ENCODE measurements around the gene SEMA6B. TPM values are rescaled to one million over a fixed set of nuclear protein-coding genes. Genes with fewer than 3 reads are reported as not detected.

Gene SEMA6B
- total and polyA plus RNA-seq, 12 donors, result 3.4 to 27.9 (median 9.4) TPM

DNA sequence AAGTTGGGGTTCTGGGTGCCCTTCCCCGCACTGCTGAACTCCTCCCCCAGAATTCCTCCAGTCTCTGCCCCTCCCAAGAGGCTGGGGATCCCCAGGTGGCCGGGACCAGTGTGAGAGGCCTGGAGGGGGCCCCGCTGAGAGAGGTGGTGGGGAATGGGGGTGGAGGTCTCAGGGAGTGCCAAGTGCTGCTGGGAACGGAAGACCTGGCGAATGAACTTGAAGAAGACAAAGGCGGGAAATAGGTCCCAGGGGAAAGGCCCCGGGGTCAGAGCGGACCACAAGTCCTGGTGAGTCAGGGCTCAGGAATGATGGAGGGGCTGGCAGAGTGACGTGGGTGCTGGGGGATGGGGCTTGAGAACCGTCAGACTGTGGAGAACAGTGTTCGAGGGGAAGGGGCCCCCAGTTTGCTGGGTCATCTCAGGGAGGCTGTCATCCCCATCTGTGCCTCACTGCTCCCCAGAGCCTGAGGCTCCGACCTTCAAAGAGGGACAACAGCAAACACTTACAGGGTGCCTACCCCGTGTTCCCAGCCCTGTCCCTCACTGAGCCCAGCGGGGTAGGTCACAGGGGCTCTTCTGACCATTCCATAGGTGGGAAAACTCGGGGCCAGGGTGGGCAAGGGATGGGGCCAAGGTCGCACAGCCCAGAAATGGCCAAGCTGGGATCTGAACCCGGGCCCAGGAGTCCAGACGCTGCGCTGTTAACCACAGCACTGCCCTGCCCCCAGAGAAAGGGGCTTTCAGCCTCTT lies 16.0 kb upstream of the SEMA6B start:
- 19 to 23% methylated on average over 19 of the region's 19 CpGs for WGBS, 2 donors
- Histone ChIP-seq H3K4me1 (peaks cover 0 to 39% (median 26%) of the 10 kb centered on the region in 9 donors), H3K36me3 (no peaks in the 10 kb centered on the region), H3K27ac (peak overlapping the region; percentile 51 to 90 (median 84)), H3K27me3 (peaks cover 3 to 59% (median 35%) of the 10 kb centered on the region in 7 donors), H3K9me3 (no peaks in the 10 kb centered on the region), H3K4me3 (peak overlapping the region in 1 of 10 donors; percentile 5)
- intact Hi-C loops (cut with DNase I), result loop anchor here in 9 of 10 donors (1.0 to 10.0 kb wide), 5 partner anchors 59 to 219 kb away; partner anchors contain the start of genes TNFAIP8L1 (in 5 of the 9) and FEM1A (in 1 of the 9)
- TF ChIP-seq, protein P1, sequence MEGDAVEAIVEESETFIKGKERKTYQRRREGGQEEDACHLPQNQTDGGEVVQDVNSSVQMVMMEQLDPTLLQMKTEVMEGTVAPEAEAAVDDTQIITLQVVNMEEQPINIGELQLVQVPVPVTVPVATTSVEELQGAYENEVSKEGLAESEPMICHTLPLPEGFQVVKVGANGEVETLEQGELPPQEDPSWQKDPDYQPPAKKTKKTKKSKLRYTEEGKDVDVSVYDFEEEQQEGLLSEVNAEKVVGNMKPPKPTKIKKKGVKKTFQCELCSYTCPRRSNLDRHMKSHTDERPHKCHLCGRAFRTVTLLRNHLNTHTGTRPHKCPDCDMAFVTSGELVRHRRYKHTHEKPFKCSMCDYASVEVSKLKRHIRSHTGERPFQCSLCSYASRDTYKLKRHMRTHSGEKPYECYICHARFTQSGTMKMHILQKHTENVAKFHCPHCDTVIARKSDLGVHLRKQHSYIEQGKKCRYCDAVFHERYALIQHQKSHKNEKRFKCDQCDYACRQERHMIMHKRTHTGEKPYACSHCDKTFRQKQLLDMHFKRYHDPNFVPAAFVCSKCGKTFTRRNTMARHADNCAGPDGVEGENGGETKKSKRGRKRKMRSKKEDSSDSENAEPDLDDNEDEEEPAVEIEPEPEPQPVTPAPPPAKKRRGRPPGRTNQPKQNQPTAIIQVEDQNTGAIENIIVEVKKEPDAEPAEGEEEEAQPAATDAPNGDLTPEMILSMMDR (IDR thresholded peaks at IDR 0.05), result no peak
- ATAC-seq (peak; percentile 76 to 92 (median 87)), DNase-seq (peak; percentile 70 to 90)

DNA sequence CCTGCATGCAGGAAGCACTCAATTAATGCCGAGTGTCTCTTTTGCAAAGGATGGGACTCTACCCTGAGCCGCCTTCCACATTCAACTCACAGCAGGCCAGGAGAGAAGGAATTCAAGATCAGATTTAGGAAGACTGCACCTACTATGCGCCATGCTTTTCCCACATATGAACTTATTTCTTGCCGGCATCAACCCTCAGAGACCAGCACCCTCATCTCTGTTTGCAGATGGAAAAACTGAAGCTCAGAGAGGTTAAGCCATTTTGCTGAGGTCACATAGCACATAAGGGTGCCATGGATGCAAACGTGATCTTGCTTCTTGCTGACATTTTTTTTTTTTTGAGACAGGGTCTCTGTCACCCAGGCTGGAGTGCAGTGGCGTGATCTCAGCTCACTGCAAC lies 14.2 kb upstream of the SEMA6B start:
- TF ChIP-seq, protein P1 (IDR thresholded peaks at IDR 0.05), result no peak
- Histone ChIP-seq H3K27ac (peak overlapping the region in 4 of 10 donors; percentile 51 to 90 (median 77)), H3K4me3 (no peak overlapping the region), H3K9me3 (no peaks in the 10 kb centered on the region), H3K4me1 (peaks cover 0 to 31% (median 26%) of the 10 kb centered on the region in 9 donors), H3K36me3 (no peaks in the 10 kb centered on the region), H3K27me3 (peaks cover 0 to 42% (median 18%) of the 10 kb centered on the region in 7 donors)
- DNase-seq (no peak), ATAC-seq (no peak)
- 82 to 84% methylated on average over 6 of the region's 6 CpGs for WGBS, 2 donors
- intact Hi-C loops (cut with DNase I), result loop anchor here in 1 of 10 donors (10.0 kb wide), 1 partner anchor 221 kb away; the partner anchor contains the start of gene FEM1A

DNA sequence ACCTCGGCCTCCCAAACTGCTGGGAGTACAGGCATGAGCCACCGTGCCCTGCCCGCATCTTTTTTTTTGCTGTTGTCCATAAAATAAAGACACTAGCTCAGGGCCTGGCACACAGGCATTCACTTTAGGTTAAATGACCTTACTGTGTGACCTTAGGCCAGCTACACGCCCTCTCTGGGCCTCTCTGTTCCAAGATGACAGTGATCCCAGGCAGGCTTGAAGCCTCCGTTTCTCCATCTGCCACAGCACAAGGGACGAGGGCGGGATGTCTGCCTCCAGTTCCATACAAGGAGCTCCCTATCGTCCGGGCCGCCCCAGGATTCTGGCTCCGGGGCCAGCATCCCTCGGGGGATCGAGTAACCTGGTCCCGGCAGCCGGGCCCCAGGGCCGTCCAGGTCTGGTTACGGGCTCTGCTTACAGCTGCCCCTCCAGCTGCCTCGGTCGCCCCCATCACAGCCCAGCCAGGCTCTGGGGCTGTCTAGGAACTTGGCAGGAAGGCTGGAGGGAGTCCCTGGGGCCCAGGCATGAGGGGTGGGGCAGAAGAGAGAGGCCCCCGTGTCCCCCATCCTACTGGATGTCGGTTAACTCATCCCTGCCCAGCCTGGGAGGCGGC lies 11.9 kb upstream of the SEMA6B start:
- H3K36me3 ChIP-seq, result no peaks in the 10 kb centered on the region
- intact Hi-C loops (cut with DNase I), result loop anchor here in 1 of 10 donors (10.0 kb wide), 1 partner anchor 223 kb away; the partner anchor contains the start of gene FEM1A
- WGBS, 2 donors, result 34 to 43% methylated on average over 22 of the region's 22 CpGs
- no peak overlapping the region for H3K4me3 ChIP-seq
- H3K4me1 ChIP-seq, result peaks cover 0 to 47% (median 30%) of the 10 kb centered on the region in 9 donors
- no peaks in the 10 kb centered on the region for H3K9me3 ChIP-seq
- H3K27ac ChIP-seq, result no peak overlapping the region
- ATAC-seq, result no peak
- H3K27me3 ChIP-seq, result peaks cover 0 to 30% (median 17%) of the 10 kb centered on the region in 7 donors
- TF ChIP-seq, protein P1 (IDR thresholded peaks at IDR 0.05), result no peak
- no peak for DNase-seq

DNA sequence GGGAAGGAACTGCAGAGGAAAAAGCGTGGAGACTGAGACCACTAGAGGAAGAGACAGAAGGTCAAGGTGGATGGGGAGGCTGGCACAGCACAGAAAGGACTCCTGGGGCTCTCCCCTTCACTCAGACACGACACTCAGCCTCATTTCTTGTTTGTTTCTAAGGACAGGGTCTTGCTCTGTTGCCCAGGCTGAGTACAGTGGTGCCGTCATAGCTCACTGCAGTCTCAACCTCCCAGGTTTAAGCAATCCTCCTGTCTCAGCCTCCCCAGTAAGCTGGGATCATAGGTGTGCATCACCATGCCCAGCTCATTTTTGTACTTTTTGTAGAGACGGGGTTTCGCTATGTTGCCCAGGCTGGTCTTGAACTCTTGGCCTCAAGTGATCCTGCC lies 11.4 kb upstream of the SEMA6B start:
- no peak overlapping the region for H3K4me3 ChIP-seq
- H3K4me1 ChIP-seq, result peaks cover 0 to 46% (median 30%) of the 10 kb centered on the region in 9 donors
- intact Hi-C loops (cut with DNase I), result loop anchor here in 1 of 10 donors (10.0 kb wide), 1 partner anchor 224 kb away; the partner anchor contains the start of gene FEM1A
- H3K36me3 ChIP-seq, result no peaks in the 10 kb centered on the region
- TF ChIP-seq, protein P1 (IDR thresholded peaks at IDR 0.05), result no peak
- DNase-seq (no peak), ATAC-seq (no peak)
- no peak overlapping the region for H3K27ac ChIP-seq
- 93 to 95% methylated on average over 5 of the region's 5 CpGs for WGBS, 2 donors
- peaks cover 0 to 26% (median 15%) of the 10 kb centered on the region in 7 donors for H3K27me3 ChIP-seq
- H3K9me3 ChIP-seq, result no peaks in the 10 kb centered on the region

Data from heart right ventricle (tissue), 16 donors.